ENCODE results near the gene WFDC1. TPM values are rescaled to one million over a fixed set of nuclear protein-coding genes. Genes with fewer than 3 reads are reported as not detected.

WFDC1 gene
- polyA plus RNA-seq, 1 of the 3 experiments (the other 2 are of a cell fraction), result 0.03 TPM

- peak; percentile 79 for DNase-seq
- H2AFZ ChIP-seq (ENCODE audit: low read depth), result no peak overlapping the region
- no peak overlapping the region for H3K4me2 ChIP-seq
- no peaks in the 10 kb centered on the region; a peak in 1 of 4 replicates for H3K4me1 ChIP-seq (ENCODE audit: control insufficient read depth in 1 of 2, insufficient read depth in 2 of 2, low read depth in 1 of 2, low read length in 1 of 2)
- H3F3A ChIP-seq (replicated peaks; ENCODE audit: insufficient read depth), result no peaks in the 10 kb centered on the region
- H4K20me1 ChIP-seq (ENCODE audit: insufficient read depth), result no peaks in the 10 kb centered on the region
- H3K9me3 ChIP-seq, result no peaks in the 10 kb centered on the region
- WGBS (ENCODE audit: low lambda C conversion rate), result 28% methylated on average over 10 of the region's 10 CpGs
- ChIA-PET POLR2A (no interaction called here), CTCF (interaction anchor here (0.5 to 4.3 kb wide), 46 partner anchors 9 to 694 kb away, joined by 3 to 67 read pairs (median 4); partner anchors contain the start of genes MEAK7, TAF1C and WFDC1)
- no peak overlapping the region for H3K9ac ChIP-seq
- H3K79me2 ChIP-seq (ENCODE audit: insufficient read depth), result no peaks in the 10 kb centered on the region
- H3K27ac ChIP-seq (ENCODE audit: low read depth in 2 of 2, low read length in 1 of 2), result no peak overlapping the region
- no peaks in the 10 kb centered on the region for H3K36me3 ChIP-seq (replicated peaks in 1 of 2; ENCODE audit: control insufficient read depth in 1 of 2, insufficient read depth in 2 of 2, low read length in 1 of 2)
- H3K4me3 ChIP-seq (ENCODE audit: low read depth in 2 of 2, low read length in 1 of 2), result peak overlapping the region in 1 of 2 experiments; percentile 49; a peak in 1 of 4 replicates
- no peaks in the 10 kb centered on the region for H3K27me3 ChIP-seq (ENCODE audit: insufficient read depth)
- no peaks in the 10 kb centered on the region for H3K9me2 ChIP-seq
- no peak for TF ChIP-seq RXRA (IDR thresholded peaks at IDR 0.05; ENCODE audit: borderline replicate concordance, low read depth)
- TF ChIP-seq REST (IDR thresholded peaks at IDR 0.05; ENCODE audit: low read depth, low read length), result no peak
- TF ChIP-seq PBX3 (IDR thresholded peaks at IDR 0.05), result no peak
- TF ChIP-seq TEAD4 (IDR thresholded peaks at IDR 0.05; ENCODE audit: borderline replicate concordance, insufficient read depth), result no peak
- peak; percentile 79 for TF ChIP-seq RAD21 (IDR thresholded peaks at IDR 0.05; ENCODE audit: low read length)
- TF ChIP-seq JUND (IDR thresholded peaks at IDR 0.05), result no peak
- no peak for TF ChIP-seq FOXJ3 (CRISPR knock-in tag; IDR thresholded peaks at IDR 0.05)
- peak; percentile 92 for TF ChIP-seq CTCF (IDR thresholded peaks at IDR 0.05)
- TF ChIP-seq GABPA (IDR thresholded peaks at IDR 0.05; ENCODE audit: low read depth), result no peak
- TF ChIP-seq SMC3 (IDR thresholded peaks at IDR 0.05; ENCODE audit: low read depth, low read length), result peak; percentile 77
- no peak for TF ChIP-seq EP300 (IDR thresholded peaks at IDR 0.05; ENCODE audit: borderline replicate concordance in 1 of 2, low read depth in 1 of 2, low read length in 1 of 2)
- no peak for TF ChIP-seq GATA2 (CRISPR knock-in tag; IDR thresholded peaks at IDR 0.05)
- TF ChIP-seq RCOR1 (IDR thresholded peaks at IDR 0.05; ENCODE audit: low read length), result no peak
- no peak for TF ChIP-seq NFIC (IDR thresholded peaks at IDR 0.05; ENCODE audit: borderline replicate concordance)
- no peak for TF ChIP-seq CHD2 (IDR thresholded peaks at IDR 0.05; ENCODE audit: low read length, partially characterized antibody)
- TF ChIP-seq NRF1 (IDR thresholded peaks at IDR 0.05; ENCODE audit: low read depth, low read length), result 0 out of 2 replicates have a peak, but pooled peaks have one; percentile 2
- no peak for TF ChIP-seq YY1 (IDR thresholded peaks at IDR 0.05; ENCODE audit: low read depth)
- no peak for TF ChIP-seq SIN3A (IDR thresholded peaks at IDR 0.05; ENCODE audit: borderline replicate concordance, low read depth, low read length)
- TF ChIP-seq MAX (IDR thresholded peaks at IDR 0.05; ENCODE audit: low read depth), result no peak
- no peak for TF ChIP-seq FOXM1 (IDR thresholded peaks at IDR 0.05; ENCODE audit: low read depth)
- TF ChIP-seq ZBTB33 (IDR thresholded peaks at IDR 0.05; ENCODE audit: borderline replicate concordance, low read depth), result no peak
- TF ChIP-seq TCF12 (IDR thresholded peaks at IDR 0.05), result no peak
- no peak for TF ChIP-seq USF2 (IDR thresholded peaks at IDR 0.05; ENCODE audit: borderline replicate concordance, low read depth, low read length)
- no peak for TF ChIP-seq FOSL2 (IDR thresholded peaks at IDR 0.05; ENCODE audit: borderline replicate concordance, low read depth)
Observed at GRCh38 chr16:84277244-84277823, 17.3 kb upstream of the WFDC1 start.
